IPS-NIHi7 (cell line): Measurements from ENCODE around the gene PUM1.

Experiments used
- DNase-seq: peaks from one replicate; pipeline ENCODE4 v3.0.0; 2012; ENCODE audit warnings: mixed read lengths; ENCODE audit errors: extremely low spot score

Gene PUM1

GRCh38 chr1:30893776-30894507 is 171.6 kb downstream of the PUM1 start:
- no peak for DNase-seq

GRCh38 chr1:30892671-30893073 is 172.8 kb downstream of the PUM1 start:
- DNase-seq: no peak

- DNase-seq: no peak
Measured at GRCh38 chr1:30891227-30891552, 174.3 kb downstream of the PUM1 start.

GRCh38 chr1:30890502-30891226 is 174.9 kb downstream of the PUM1 start:
- no peak for DNase-seq

- DNase-seq: no peak
Measured at GRCh38 chr1:30889511-30889910, 176.0 kb downstream of the PUM1 start.

- no peak for DNase-seq
Measured at GRCh38 chr1:30888975-30889374, 176.5 kb downstream of the PUM1 start.

GRCh38 chr1:30888391-30888790 is 177.1 kb downstream of the PUM1 start:
- DNase-seq: no peak

- DNase-seq: no peak
Measured at GRCh38 chr1:30887485-30888315, 177.8 kb downstream of the PUM1 start.

- DNase-seq: no peak
Measured at GRCh38 chr1:30886710-30887428, 178.6 kb downstream of the PUM1 start.

- no peak for DNase-seq
Measured at GRCh38 chr1:30885570-30886522, 179.7 kb downstream of the PUM1 start.

GRCh38 chr1:30884723-30885122 is 180.8 kb downstream of the PUM1 start:
- DNase-seq: no peak

GRCh38 chr1:30883389-30884172 is 181.9 kb downstream of the PUM1 start:
- no peak for DNase-seq

- no peak for DNase-seq
Measured at GRCh38 chr1:30882678-30883388, 182.7 kb downstream of the PUM1 start.
